Superior temporal gyrus (tissue), 1 donor: ENCODE measurements around the gene PBX3.

Source experiments
- DNase-seq: peaks from one replicate; pipeline ENCODE4 v3.0.0-alpha.2; 2016; ENCODE audit errors: extremely low spot score

The PBX3 gene

GRCh38 chr9:125949703-125950460 lies 202.7 kb downstream of the PBX3 start:
- DNase-seq, result no peak

DNA sequence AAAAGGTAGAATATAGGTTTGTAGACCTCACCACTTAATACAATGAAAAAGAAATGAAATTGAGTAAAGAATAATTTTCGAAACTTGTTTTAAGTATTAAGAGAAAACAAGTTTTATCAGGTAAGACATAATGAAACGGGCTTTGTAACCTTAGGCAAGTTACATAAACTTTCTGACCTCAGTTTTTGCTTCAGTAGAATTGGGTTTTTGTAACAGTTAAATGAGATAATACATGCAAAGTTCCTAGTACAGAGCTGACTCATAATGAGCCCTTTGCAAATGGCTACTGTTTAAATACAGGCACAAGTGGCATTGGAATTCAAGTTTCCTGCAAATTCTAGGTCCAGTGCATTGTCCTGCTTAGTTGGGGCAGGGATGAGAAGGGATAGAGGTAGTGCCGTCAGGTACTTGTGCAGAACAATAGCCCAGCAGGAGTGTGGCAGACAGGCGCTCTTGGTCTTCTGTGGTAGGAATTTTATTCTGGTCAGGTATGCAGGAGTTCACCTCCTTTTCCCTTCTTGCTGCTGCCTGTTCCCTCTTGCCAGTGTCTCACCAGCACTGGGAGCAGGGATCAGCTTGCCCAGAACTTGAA lies 203.8 kb downstream of the PBX3 start:
- no peak for DNase-seq

GRCh38 chr9:125953314-125954019 lies 206.3 kb downstream of the PBX3 start:
- DNase-seq, result no peak

GRCh38 chr9:125956102-125956501 lies 208.9 kb downstream of the PBX3 start:
- DNase-seq, result no peak

DNA sequence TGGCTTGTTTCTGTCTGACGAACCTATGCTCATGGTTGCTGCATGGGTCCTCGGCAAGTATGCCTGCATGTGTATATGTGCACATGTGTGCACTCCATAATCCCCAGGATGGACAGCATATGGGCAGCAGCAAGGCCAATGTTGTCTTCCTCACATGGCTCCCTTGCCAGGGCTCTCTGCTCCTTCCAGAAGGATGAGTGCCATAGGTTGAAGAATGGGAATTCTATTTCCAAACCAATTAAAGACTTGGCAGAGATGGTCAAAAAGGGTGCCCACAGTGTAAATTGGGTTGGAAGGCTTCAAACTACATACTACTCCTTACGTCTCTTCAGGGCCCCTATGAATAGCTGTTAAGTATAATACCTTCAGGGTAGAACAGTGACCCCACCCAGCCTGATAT lies 212.1 kb downstream of the PBX3 start:
- no peak for DNase-seq

DNA sequence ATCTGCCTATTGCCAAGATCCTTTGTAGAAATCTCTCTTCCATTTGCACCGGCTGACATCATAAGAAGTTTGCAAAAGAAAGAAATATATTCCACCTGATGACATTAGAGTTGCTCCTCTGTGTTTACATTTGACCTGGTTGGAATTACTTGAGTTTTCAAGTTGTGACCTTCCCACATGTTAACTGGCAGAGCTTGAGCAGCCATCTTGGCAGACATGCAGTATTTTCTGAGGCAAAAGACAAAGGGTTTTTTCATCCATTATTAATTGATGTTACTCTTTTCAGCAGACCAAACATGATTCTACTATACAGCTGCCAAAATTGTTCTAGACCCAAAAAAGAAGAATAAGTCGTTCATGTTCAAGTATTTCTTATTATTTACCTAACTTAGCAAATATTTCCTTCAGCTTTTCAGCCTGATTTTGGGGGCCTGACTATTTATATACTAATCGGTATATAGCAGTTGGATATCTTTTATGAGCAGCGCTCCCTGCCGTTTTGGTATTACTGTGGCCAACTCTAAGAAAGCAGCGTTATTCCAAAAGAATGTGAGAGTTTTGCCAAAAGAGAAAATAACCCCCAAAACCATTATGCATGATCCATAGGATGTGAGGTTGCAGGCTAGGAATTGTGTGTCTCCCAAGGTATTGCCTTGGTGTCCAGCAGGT lies 212.9 kb downstream of the PBX3 start:
- DNase-seq, result peak; percentile 85

- no peak for DNase-seq
These were observed 213.5 kb downstream of the PBX3 start for GRCh38 chr9:125960626-125961025.

GRCh38 chr9:125961072-125961471 lies 213.9 kb downstream of the PBX3 start:
- DNase-seq, result peak; percentile 51

GRCh38 chr9:125963932-125964331 lies 216.8 kb downstream of the PBX3 start:
- no peak for DNase-seq

DNA sequence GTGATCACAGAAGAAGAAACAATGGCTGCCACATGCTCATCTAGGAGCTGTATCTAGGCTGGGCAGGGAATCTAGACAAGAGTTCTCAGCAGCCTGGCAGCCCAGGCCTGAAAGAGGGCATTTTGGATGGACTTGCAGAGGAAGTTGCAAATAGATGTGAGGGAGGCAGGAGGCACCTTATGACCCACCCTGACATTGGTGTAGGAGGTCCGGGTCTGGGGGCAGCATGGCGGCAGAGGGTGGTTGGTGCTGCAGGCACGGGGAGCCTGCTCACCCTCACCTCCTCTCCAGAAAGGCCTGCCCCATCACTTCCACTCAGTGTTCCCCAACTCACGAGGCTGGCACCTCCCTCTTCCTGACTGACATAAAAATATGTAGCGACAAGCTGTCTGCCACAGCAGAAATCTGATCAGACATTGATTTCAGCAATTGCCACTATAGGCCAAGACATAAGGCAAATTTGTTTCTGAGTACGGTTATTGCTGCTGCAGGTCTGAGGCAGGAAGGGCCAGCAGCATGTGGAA lies 217.6 kb downstream of the PBX3 start:
- no peak for DNase-seq

DNA sequence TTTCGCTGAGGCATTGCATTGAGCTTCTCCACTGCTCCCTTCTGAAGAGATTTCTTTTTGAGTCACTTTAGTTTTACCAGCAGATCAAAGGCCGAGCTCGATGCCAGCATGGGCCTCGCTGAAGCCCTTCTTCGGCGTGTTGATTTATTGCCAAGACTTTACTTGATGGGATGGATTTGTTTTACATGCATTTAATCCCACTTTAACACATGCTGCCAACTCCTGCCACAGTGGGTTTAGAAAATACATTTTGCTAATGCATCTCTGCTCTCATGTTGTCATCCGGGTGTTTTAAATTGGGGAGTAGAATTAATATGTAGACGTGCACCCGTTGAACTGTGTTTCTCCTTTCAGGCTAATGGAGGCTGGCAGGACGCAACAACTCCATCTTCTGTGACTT lies 218.3 kb downstream of the PBX3 start:
- DNase-seq, result no peak

GRCh38 chr9:125966466-125966865 lies 219.3 kb downstream of the PBX3 start:
- no peak for DNase-seq

DNA sequence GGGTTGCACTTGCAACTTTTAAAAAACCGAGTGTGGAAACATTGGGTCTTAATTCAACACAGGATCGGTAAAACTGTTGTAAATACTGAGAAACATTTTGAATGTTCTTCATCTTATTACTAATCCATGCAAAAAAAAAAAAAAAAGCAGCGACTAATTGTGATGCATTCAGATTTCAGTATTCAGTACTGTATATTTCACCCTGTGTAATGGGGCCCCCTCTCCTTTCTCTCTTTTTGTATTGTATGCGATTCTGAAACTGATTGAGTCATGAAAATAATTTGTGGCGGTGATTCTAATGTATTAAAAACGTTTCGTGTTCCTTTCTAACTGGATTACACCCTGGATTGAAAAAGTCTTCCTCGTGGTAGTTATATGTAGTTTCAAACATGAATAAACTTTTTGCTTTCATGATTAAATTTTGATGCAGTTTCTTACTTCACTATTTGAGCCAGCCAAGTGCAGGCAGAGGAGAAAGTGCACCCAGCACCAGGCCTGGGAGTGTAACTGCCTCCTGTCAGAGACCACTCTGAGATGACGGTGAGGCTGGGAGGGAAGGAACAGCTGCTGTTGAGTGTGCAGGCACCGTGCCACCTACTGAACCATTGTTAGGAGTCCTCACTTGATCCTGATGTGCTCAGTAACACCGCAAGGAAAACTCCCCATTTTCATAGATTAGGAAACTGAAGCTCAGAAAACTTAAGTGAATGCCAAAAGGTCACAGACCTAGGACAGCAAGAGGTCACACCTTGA lies 220.0 kb downstream of the PBX3 start:
- DNase-seq, result no peak

- DNase-seq, result no peak
These were observed 221.7 kb downstream of the PBX3 start for GRCh38 chr9:125968714-125969374.

DNA sequence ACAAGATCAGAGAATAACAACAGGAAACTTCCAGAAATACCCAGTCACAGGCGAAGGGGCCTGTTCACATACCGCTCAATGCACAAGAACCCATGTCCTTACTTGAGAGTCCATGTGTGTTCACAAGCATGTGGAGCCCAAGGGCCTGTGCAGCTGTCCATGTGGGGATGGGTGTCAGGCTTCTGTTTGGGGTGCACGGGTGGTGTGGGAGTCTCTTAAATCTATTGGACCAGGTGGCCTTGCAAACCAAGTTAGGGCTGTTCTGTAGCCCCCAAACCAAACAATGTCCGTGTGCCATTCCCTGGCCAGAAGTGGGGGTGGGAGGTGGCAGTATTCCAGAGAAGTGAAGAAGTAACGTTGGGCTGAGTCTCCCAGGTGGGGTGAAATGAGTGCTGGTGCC lies 222.3 kb downstream of the PBX3 start:
- DNase-seq, result no peak

DNA sequence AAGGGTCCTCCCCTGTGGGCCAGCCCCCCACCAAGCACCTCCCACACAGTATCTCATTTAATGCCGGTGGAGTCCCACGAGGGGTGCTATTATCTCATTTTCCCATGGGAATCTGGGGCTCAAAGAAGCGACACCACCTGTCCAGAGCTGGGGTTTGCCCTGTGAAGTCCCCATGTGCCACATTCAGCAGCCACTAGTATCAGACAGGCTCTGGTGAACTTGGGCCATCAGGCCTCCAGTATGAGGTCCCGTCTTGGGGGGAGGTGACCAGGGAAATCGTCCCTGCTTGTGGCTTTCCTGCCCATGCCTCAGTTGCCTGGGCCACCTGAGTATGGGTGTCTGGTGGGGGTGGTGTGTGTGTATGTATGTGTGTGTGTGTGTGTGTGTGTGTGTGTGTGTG lies 222.7 kb downstream of the PBX3 start:
- DNase-seq, result no peak

GRCh38 chr9:125970340-125970739 lies 223.2 kb downstream of the PBX3 start:
- no peak for DNase-seq

DNA sequence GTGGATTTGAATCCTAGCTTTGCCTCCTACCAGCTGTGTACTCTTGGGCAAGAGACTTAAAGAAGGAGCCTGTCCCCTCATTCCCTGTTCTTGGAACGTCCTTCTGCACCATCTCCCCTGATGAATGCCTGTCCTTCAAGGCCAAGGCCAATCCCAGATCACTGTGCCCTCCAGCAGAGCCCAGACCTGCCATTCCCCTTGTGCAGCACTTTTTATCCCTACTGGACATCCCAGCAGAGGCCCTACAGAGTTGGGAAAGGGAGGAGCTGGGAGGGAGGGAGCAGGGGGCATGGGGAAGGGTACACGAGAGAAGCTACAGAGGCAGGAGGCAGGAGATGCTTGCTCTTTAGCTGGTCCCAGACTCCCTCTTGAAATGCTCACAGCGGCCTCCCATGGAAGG lies 223.9 kb downstream of the PBX3 start:
- no peak for DNase-seq

DNA sequence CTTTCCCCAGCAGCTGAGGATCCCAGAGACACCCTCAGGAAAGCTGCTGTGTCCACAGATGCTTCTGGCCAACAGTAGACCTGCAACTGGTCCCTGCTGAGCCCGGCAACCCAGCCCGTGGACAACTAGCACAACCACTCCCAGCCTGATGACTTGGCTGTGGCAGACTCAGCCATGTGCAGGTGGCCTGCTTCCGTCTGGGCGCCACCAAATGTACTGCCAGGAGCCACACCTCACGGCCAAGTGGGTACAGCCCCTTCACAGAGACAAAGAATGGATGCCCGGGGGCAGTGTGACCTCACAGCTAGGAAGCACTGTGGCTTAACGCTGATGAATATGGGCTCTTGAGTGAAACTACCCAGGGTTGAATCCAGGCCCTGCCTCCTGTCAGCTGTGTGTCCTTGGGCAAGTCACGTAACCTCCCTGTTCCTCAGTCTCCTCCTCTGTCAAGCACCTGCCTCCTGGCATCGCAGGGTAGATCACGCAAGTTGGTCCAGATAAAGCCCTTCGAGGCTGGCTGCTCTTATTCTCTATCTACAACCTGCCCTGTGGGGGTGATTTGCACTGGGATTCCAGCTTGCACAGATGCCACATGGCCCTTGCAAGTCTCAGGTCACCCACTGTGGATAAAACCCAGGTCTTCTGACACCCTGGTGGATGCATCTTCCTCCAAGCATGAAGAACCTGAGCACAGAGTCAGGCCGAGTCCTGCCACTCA lies 225.0 kb downstream of the PBX3 start:
- DNase-seq, result no peak

- DNase-seq, result no peak
These were observed 226.4 kb downstream of the PBX3 start for GRCh38 chr9:125973547-125973946.
